K562 (cell line): ENCODE results near the gene PAIP1.

Source experiments
- CBX5 ChIP-seq: IDR thresholded peaks from 2 replicates; pipeline ENCODE4 v1.6.1; 2014; ENCODE audit warnings: low read depth, borderline replicate concordance
- CBX8 ChIP-seq: fragments of 200-600 bp; sonication (generic); IDR thresholded peaks from 2 replicates; pipeline ENCODE4 v1.6.1; 2012; ENCODE audit warnings: borderline replicate concordance, mixed run types, low read depth, mild to moderate bottlenecking, moderate library complexity, mixed read lengths, low read length, control low read depth, inconsistent platforms; ENCODE audit not compliant: poor library complexity, severe bottlenecking; ENCODE audit errors: extremely low read depth
- GABPA ChIP-seq: fragments of 200-800 bp; sonication (Bioruptor generic); conservative IDR thresholded peaks from 2 replicates; pipeline ENCODE4 v1.6.1; 2016; ENCODE audit warnings: low read depth, missing genetic modification characterization, missing compliant biosample characterization
- JUNB ChIP-seq: fragments of 450-650 bp; formaldehyde crosslinking; conservative IDR thresholded peaks from 2 replicates; pipeline ENCODE4 v1.4.0; 2020; ENCODE audit warnings: mild to moderate bottlenecking
- NEUROD1 ChIP-seq: fragments of 150-350 bp; IDR thresholded peaks from 2 replicates; pipeline ENCODE4 v1.6.1; 2014; ENCODE audit warnings: borderline replicate concordance, low read length, low read depth; ENCODE audit not compliant: partially characterized antibody
- SMC3 ChIP-seq: conservative IDR thresholded peaks from 2 replicates; pipeline ENCODE4 v1.6.1; 2011; ENCODE audit warnings: low read depth, low read length, improper control_type of control experiment; ENCODE audit not compliant: insufficient read depth
- TEAD4 ChIP-seq, 2 experiments: sonication (generic) in 1 of 2; formaldehyde crosslinking in 1 of 2; IDR thresholded peaks; 2 replicates each; pipeline versions ENCODE4 v1.6.1 to v1.8.0; 2012 to 2022; ENCODE audit warnings: borderline replicate concordance in 1 of 2, inconsistent platforms in 1 of 2, low read length in 1 of 2, mild to moderate bottlenecking in 1 of 2, missing genetic modification reagents in 1 of 2
- ZSCAN32 ChIP-seq: fragments of 450-650 bp; formaldehyde crosslinking; IDR thresholded peaks from 2 replicates; pipeline ENCODE4 v1.4.0; 2020; ENCODE audit warnings: mild to moderate bottlenecking, moderate library complexity
- TF ChIP-seq, protein P1 (sequence below): fragments of 250-450 bp; sonication (Bioruptor Pico); IDR thresholded peaks from 2 replicates; pipeline ENCODE4 v1.8.0; 2021; ENCODE audit warnings: moderate library complexity, mild to moderate bottlenecking, inconsistent platforms
- TF ChIP-seq, protein P2 (sequence below): sonication (generic); formaldehyde crosslinking; IDR thresholded peaks from 2 replicates; pipeline ENCODE4 v1.9.0; 2022; ENCODE audit warnings: mild to moderate bottlenecking, missing genetic modification reagents
- TF ChIP-seq, protein P3 (sequence below): fragments of 250-450 bp; sonication (Bioruptor Pico); IDR thresholded peaks from 2 replicates; pipeline ENCODE4 v1.5.1; 2021; ENCODE audit warnings: mild to moderate bottlenecking
- TF ChIP-seq, protein P4 (sequence below), 3 experiments: IDR thresholded peaks in 2 of 3; conservative IDR thresholded peaks in 1 of 3; 2 replicates each; pipeline ENCODE4 v1.5.1; 2011 to 2012; ENCODE audit warnings: low read length in 3 of 3, mild to moderate bottlenecking in 3 of 3, control low read depth in 2 of 3, improper control_type of control experiment in 1 of 3, inconsistent platforms in 1 of 3, low read depth in 1 of 3, mixed read lengths in 1 of 3, moderate library complexity in 1 of 3; ENCODE audit not compliant: insufficient read depth in 2 of 3
- TF ChIP-seq, protein P5 (sequence below): fragments of 150-350 bp; conservative IDR thresholded peaks from 2 replicates; pipeline ENCODE4 v1.6.1; 2014; ENCODE audit warnings: low read length

DNA sequence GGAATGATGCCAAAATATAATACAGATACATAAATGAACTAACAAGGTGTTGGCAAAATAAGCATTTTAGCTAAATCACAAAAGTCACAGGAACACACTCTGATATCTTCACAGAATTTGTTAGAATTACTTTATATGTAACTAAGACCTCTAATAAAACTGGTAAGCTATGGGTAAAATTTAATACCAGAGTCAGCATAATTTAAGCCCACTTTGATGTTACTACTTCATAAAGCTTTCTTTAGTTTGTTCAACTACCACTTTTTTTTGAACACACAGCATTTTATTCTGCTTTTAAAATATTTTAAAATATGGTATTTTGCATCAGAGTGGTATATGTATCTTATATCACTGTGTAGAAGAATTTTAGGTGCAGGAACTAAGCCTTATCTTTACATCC lies 19.9 kb downstream of the PAIP1 start:
- TF ChIP-seq, protein P1, sequence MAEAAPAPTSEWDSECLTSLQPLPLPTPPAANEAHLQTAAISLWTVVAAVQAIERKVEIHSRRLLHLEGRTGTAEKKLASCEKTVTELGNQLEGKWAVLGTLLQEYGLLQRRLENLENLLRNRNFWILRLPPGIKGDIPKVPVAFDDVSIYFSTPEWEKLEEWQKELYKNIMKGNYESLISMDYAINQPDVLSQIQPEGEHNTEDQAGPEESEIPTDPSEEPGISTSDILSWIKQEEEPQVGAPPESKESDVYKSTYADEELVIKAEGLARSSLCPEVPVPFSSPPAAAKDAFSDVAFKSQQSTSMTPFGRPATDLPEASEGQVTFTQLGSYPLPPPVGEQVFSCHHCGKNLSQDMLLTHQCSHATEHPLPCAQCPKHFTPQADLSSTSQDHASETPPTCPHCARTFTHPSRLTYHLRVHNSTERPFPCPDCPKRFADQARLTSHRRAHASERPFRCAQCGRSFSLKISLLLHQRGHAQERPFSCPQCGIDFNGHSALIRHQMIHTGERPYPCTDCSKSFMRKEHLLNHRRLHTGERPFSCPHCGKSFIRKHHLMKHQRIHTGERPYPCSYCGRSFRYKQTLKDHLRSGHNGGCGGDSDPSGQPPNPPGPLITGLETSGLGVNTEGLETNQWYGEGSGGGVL (CRISPR knock-in tag) = no peak
- TF ChIP-seq, protein P2, sequence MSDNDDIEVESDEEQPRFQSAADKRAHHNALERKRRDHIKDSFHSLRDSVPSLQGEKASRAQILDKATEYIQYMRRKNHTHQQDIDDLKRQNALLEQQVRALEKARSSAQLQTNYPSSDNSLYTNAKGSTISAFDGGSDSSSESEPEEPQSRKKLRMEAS (CRISPR knock-in tag) = no peak
- TF ChIP-seq CBX8 (no peak), NEUROD1 (no peak), CBX5 (no peak), TEAD4 (IDR thresholded peaks at IDR 0.05; ENCODE audit: low read length) (no peak), TEAD4 (CRISPR knock-in tag; IDR thresholded peaks at IDR 0.05; ENCODE audit: borderline replicate concordance) (no peak), GABPA (tag) (no peak), JUNB (no peak), SMC3 (no peak), ZSCAN32 (CRISPR knock-in tag) (no peak)
- TF ChIP-seq, protein P3, sequence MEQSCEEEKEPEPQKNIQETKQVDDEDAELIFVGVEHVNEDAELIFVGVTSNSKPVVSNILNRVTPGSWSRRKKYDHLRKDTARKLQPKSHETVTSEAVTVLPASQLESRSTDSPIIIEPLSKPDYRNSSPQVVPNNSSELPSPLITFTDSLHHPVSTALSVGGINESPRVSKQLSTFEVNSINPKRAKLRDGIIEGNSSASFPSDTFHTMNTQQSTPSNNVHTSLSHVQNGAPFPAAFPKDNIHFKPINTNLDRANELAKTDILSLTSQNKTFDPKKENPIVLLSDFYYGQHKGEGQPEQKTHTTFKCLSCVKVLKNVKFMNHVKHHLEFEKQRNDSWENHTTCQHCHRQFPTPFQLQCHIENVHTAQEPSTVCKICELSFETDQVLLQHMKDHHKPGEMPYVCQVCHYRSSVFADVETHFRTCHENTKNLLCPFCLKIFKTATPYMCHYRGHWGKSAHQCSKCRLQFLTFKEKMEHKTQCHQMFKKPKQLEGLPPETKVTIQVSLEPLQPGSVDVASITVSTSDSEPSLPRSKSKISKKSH (CRISPR knock-in tag) = no peak
- TF ChIP-seq, protein P4, sequence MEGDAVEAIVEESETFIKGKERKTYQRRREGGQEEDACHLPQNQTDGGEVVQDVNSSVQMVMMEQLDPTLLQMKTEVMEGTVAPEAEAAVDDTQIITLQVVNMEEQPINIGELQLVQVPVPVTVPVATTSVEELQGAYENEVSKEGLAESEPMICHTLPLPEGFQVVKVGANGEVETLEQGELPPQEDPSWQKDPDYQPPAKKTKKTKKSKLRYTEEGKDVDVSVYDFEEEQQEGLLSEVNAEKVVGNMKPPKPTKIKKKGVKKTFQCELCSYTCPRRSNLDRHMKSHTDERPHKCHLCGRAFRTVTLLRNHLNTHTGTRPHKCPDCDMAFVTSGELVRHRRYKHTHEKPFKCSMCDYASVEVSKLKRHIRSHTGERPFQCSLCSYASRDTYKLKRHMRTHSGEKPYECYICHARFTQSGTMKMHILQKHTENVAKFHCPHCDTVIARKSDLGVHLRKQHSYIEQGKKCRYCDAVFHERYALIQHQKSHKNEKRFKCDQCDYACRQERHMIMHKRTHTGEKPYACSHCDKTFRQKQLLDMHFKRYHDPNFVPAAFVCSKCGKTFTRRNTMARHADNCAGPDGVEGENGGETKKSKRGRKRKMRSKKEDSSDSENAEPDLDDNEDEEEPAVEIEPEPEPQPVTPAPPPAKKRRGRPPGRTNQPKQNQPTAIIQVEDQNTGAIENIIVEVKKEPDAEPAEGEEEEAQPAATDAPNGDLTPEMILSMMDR (IDR thresholded peaks at IDR 0.05 in 2 of 3, conservative IDR thresholded peaks at IDR 0.05 in 1 of 3; ENCODE audit: insufficient read depth in 2 of 3, low read depth in 1 of 3, low read length in 3 of 3) = no peak
- TF ChIP-seq, protein P5, sequence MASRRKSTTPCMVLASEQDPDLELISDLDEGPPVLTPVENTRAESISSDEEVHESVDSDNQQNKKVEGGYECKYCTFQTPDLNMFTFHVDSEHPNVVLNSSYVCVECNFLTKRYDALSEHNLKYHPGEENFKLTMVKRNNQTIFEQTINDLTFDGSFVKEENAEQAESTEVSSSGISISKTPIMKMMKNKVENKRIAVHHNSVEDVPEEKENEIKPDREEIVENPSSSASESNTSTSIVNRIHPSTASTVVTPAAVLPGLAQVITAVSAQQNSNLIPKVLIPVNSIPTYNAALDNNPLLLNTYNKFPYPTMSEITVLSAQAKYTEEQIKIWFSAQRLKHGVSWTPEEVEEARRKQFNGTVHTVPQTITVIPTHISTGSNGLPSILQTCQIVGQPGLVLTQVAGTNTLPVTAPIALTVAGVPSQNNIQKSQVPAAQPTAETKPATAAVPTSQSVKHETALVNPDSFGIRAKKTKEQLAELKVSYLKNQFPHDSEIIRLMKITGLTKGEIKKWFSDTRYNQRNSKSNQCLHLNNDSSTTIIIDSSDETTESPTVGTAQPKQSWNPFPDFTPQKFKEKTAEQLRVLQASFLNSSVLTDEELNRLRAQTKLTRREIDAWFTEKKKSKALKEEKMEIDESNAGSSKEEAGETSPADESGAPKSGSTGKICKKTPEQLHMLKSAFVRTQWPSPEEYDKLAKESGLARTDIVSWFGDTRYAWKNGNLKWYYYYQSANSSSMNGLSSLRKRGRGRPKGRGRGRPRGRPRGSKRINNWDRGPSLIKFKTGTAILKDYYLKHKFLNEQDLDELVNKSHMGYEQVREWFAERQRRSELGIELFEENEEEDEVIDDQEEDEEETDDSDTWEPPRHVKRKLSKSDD = no peak
